GM23338 (cell line): ENCODE measurements around the gene IER5L. TPM values are rescaled to one million over a fixed set of nuclear protein-coding genes. Genes with fewer than 3 reads are reported as not detected.

Source experiments
- CREB1 ChIP-seq: fragments of 250-450 bp; sonication (Bioruptor Pico); IDR thresholded peaks from 2 replicates; pipeline ENCODE4 v1.5.0; 2020; ENCODE audit warnings: low read depth, mild to moderate bottlenecking, moderate library complexity
- EZH2 ChIP-seq: fragments of 200-600 bp; sonication (generic); IDR thresholded peaks from one replicate; pipeline ENCODE4 v1.8.0; 2017; ENCODE audit warnings: antibody characterized with exemption, mild to moderate bottlenecking, low read depth; ENCODE audit not compliant: unreplicated experiment
- EZH2phosphoT487 ChIP-seq: fragments of 200-600 bp; sonication (generic); IDR thresholded peaks from one replicate; pipeline ENCODE4 v1.8.1; 2018; ENCODE audit warnings: antibody characterized with exemption; ENCODE audit not compliant: unreplicated experiment
- JUNB ChIP-seq: IDR thresholded peaks from one replicate; pipeline ENCODE4 v1.6.1; 2016; ENCODE audit warnings: antibody characterized with exemption; ENCODE audit not compliant: unreplicated experiment
- STAT1 ChIP-seq: IDR thresholded peaks from one replicate; pipeline ENCODE4 v1.6.1; 2016; ENCODE audit warnings: antibody characterized with exemption; ENCODE audit not compliant: unreplicated experiment
- ZNF114 ChIP-seq: fragments of 250-450 bp; sonication (Bioruptor Pico); IDR thresholded peaks from 2 replicates; pipeline ENCODE4 v1.5.0; 2020; ENCODE audit warnings: mild to moderate bottlenecking, moderate library complexity
- ZNF331 ChIP-seq: fragments of 250-450 bp; sonication (Bioruptor Pico); IDR thresholded peaks from 2 replicates; pipeline ENCODE4 v1.5.0; 2020; ENCODE audit warnings: low read depth, mild to moderate bottlenecking, moderate library complexity
- polyA plus RNA-seq: library from polyadenylated mRNA; unstranded; fragments of >200 nt; fragmentation: Nextera tagmentation; extraction: Ambion mirVana; gene quantifications from 2 replicates; pipeline ENCODE4 v1.2.1, GENCODE V29; 2016
- total RNA-seq: library from RNA; depleted of rRNA; stranded (reverse); fragments of >200 nt; shearing (Covaris generic); gene quantifications from 2 replicates; pipeline ENCODE4 v1.2.3, GENCODE V29; 2014
- TF ChIP-seq, protein P1 (sequence below): fragments of 250-450 bp; sonication (Bioruptor Pico); IDR thresholded peaks from 2 replicates; pipeline ENCODE4 v1.5.0; 2020; ENCODE audit warnings: mild to moderate bottlenecking, moderate library complexity
- TF ChIP-seq, protein P2 (sequence below): IDR thresholded peaks from one replicate; pipeline ENCODE4 v1.6.1; 2018; ENCODE audit warnings: antibody characterized with exemption; ENCODE audit not compliant: unreplicated experiment
- TF ChIP-seq, protein P3 (sequence below): IDR thresholded peaks from 2 replicates; pipeline ENCODE4 v1.6.1; 2016; ENCODE audit warnings: antibody characterized with exemption
- TF ChIP-seq, protein P4 (sequence below), 2 experiments: fragments of 200-600 bp in 1 of 2; sonication (generic) in 1 of 2; conservative IDR thresholded peaks; 2 replicates each; pipeline versions ENCODE4 v1.5.1 to v1.6.1; 2016 to 2017; ENCODE audit warnings: antibody characterized with exemption in 2 of 2, low read depth in 2 of 2, mild to moderate bottlenecking in 2 of 2, moderate library complexity in 1 of 2

Gene IER5L
- total and polyA plus RNA-seq, 2 experiments from 2014 or later: 0.19 to 0.90 TPM

DNA sequence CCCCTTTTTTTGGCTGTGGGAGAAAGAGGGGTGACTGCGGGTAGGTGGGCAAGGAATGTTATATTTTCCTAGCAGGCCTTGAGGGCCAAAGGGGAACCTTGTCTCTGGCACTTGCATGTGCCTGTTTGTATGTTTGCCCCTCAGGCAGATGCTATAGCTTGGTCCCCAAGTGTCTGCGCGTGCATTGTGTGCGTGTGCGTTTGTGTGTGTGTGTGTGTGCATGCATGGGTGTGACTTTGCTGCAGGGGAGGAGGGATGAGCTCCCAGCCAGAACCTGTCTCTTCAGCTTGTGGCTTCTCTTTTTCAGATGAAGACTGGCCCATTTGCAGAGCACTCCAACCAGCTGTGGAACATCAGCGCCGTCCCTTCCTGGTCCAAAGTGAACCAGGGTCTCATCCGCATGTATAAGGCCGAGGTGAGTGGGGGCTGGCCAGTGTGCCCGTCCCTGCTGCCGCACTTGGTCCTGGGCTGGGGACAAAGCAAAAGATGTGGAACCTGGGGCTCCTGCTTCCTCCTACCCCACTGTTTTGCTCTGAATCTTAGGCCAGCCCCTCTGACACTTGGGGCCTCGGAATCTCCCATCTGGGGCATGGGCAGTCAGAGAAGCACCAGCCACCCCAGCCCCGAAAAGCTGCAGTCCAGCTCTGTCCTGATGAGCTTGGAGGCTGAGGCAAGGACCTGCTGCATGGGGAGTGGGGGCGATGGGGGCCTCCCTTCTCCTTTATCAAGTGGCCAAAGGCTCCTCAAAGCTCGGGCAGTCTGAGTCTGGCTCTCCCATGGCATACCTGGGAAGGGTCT is 35.7 kb downstream of the IER5L start (continued):
- TF ChIP-seq, protein P1, sequence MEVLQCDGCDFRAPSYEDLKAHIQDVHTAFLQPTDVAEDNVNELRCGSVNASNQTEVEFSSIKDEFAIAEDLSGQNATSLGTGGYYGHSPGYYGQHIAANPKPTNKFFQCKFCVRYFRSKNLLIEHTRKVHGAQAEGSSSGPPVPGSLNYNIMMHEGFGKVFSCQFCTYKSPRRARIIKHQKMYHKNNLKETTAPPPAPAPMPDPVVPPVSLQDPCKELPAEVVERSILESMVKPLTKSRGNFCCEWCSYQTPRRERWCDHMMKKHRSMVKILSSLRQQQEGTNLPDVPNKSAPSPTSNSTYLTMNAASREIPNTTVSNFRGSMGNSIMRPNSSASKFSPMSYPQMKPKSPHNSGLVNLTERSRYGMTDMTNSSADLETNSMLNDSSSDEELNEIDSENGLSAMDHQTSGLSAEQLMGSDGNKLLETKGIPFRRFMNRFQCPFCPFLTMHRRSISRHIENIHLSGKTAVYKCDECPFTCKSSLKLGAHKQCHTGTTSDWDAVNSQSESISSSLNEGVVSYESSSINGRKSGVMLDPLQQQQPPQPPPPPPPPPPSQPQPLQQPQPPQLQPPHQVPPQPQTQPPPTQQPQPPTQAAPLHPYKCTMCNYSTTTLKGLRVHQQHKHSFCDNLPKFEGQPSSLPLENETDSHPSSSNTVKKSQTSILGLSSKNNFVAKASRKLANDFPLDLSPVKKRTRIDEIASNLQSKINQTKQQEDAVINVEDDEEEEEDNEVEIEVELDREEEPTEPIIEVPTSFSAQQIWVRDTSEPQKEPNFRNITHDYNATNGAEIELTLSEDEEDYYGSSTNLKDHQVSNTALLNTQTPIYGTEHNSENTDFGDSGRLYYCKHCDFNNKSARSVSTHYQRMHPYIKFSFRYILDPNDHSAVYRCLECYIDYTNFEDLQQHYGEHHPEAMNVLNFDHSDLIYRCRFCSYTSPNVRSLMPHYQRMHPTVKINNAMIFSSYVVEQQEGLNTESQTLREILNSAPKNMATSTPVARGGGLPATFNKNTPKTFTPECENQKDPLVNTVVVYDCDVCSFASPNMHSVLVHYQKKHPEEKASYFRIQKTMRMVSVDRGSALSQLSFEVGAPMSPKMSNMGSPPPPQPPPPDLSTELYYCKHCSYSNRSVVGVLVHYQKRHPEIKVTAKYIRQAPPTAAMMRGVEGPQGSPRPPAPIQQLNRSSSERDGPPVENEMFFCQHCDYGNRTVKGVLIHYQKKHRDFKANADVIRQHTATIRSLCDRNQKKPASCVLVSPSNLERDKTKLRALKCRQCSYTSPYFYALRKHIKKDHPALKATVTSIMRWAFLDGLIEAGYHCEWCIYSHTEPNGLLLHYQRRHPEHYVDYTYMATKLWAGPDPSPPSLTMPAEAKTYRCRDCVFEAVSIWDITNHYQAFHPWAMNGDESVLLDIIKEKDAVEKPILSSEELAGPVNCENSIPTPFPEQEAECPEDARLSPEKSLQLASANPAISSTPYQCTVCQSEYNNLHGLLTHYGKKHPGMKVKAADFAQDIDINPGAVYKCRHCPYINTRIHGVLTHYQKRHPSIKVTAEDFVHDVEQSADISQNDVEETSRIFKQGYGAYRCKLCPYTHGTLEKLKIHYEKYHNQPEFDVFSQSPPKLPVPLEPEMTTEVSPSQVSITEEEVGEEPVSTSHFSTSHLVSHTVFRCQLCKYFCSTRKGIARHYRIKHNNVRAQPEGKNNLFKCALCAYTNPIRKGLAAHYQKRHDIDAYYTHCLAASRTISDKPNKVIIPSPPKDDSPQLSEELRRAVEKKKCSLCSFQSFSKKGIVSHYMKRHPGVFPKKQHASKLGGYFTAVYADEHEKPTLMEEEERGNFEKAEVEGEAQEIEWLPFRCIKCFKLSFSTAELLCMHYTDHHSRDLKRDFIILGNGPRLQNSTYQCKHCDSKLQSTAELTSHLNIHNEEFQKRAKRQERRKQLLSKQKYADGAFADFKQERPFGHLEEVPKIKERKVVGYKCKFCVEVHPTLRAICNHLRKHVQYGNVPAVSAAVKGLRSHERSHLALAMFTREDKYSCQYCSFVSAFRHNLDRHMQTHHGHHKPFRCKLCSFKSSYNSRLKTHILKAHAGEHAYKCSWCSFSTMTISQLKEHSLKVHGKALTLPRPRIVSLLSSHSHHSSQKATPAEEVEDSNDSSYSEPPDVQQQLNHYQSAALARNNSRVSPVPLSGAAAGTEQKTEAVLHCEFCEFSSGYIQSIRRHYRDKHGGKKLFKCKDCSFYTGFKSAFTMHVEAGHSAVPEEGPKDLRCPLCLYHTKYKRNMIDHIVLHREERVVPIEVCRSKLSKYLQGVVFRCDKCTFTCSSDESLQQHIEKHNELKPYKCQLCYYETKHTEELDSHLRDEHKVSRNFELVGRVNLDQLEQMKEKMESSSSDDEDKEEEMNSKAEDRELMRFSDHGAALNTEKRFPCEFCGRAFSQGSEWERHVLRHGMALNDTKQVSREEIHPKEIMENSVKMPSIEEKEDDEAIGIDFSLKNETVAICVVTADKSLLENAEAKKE (CRISPR knock-in tag): no peak
- TF ChIP-seq EZH2 (no peak), ZNF114 (CRISPR knock-in tag) (no peak), STAT1 (no peak), JUNB (no peak), ZNF331 (no peak), CREB1 (CRISPR knock-in tag) (no peak), EZH2phosphoT487 (no peak)
- TF ChIP-seq, protein P2, sequence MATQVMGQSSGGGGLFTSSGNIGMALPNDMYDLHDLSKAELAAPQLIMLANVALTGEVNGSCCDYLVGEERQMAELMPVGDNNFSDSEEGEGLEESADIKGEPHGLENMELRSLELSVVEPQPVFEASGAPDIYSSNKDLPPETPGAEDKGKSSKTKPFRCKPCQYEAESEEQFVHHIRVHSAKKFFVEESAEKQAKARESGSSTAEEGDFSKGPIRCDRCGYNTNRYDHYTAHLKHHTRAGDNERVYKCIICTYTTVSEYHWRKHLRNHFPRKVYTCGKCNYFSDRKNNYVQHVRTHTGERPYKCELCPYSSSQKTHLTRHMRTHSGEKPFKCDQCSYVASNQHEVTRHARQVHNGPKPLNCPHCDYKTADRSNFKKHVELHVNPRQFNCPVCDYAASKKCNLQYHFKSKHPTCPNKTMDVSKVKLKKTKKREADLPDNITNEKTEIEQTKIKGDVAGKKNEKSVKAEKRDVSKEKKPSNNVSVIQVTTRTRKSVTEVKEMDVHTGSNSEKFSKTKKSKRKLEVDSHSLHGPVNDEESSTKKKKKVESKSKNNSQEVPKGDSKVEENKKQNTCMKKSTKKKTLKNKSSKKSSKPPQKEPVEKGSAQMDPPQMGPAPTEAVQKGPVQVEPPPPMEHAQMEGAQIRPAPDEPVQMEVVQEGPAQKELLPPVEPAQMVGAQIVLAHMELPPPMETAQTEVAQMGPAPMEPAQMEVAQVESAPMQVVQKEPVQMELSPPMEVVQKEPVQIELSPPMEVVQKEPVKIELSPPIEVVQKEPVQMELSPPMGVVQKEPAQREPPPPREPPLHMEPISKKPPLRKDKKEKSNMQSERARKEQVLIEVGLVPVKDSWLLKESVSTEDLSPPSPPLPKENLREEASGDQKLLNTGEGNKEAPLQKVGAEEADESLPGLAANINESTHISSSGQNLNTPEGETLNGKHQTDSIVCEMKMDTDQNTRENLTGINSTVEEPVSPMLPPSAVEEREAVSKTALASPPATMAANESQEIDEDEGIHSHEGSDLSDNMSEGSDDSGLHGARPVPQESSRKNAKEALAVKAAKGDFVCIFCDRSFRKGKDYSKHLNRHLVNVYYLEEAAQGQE: no peak
- TF ChIP-seq, protein P3, sequence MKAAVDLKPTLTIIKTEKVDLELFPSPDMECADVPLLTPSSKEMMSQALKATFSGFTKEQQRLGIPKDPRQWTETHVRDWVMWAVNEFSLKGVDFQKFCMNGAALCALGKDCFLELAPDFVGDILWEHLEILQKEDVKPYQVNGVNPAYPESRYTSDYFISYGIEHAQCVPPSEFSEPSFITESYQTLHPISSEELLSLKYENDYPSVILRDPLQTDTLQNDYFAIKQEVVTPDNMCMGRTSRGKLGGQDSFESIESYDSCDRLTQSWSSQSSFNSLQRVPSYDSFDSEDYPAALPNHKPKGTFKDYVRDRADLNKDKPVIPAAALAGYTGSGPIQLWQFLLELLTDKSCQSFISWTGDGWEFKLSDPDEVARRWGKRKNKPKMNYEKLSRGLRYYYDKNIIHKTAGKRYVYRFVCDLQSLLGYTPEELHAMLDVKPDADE: no peak
- TF ChIP-seq, protein P4, sequence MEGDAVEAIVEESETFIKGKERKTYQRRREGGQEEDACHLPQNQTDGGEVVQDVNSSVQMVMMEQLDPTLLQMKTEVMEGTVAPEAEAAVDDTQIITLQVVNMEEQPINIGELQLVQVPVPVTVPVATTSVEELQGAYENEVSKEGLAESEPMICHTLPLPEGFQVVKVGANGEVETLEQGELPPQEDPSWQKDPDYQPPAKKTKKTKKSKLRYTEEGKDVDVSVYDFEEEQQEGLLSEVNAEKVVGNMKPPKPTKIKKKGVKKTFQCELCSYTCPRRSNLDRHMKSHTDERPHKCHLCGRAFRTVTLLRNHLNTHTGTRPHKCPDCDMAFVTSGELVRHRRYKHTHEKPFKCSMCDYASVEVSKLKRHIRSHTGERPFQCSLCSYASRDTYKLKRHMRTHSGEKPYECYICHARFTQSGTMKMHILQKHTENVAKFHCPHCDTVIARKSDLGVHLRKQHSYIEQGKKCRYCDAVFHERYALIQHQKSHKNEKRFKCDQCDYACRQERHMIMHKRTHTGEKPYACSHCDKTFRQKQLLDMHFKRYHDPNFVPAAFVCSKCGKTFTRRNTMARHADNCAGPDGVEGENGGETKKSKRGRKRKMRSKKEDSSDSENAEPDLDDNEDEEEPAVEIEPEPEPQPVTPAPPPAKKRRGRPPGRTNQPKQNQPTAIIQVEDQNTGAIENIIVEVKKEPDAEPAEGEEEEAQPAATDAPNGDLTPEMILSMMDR (conservative IDR thresholded peaks at IDR 0.05; ENCODE audit: low read depth in 2 of 2): no peak
